HT-29 (cell line): Measurements from ENCODE around the gene BPIFB3. TPM values are rescaled to one million over a fixed set of nuclear protein-coding genes. Genes with fewer than 3 reads are reported as not detected.
"Not testable (repeated sequence)": the region's sequence is repeated elsewhere in the genome, so short reads cannot be mapped to it uniquely, and the experiment has no call there.

ENCODE experiments used
- DNase-seq: peaks from one replicate; pipeline ENCODE4 v3.0.0-alpha.2; 2015; ENCODE audit warnings: low spot score
- total RNA-seq: library from RNA; depleted of rRNA; stranded (reverse); fragments of >200 nt; shearing (Covaris generic); gene quantifications from 2 replicates; pipeline ENCODE4 v1.2.3, GENCODE V29; 2014; rRNA removed

The BPIFB3 gene
- total RNA-seq, 1 experiment from 2014 or later, result not detected

DNA sequence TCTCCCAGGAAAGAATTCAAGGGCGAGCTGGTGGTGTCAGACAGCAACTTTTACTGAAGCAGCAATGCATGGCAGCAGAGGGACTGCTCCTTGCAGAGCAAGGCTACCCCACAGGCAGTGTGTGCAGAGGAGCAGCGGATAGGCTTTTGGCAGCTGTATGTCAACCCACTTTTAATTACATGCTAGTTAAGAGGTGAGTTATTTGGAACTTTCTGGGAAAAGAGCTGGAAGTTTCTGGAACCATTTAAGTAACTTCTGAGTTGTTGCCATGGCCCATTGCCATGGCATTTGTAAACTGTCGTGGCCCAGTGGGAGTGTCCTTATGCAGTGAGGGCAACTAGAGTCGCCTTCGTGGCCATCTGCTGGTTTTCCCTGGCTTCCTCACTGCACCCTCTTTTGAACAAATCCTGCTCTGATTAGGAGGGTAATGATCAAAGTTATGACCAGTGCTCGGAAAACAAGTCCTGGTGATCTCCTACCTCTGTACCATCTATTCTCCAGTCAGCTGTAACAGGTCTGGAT, 59.7 kb downstream of the BPIFB3 start:
- DNase-seq, result no peak

GRCh38 chr20:33115501-33115900, 61.8 kb downstream of the BPIFB3 start:
- DNase-seq, result not testable (repeated sequence)

GRCh38 chr20:33119725-33120720, 66.3 kb downstream of the BPIFB3 start:
- no peak for DNase-seq

- no peak for DNase-seq
Measured at GRCh38 chr20:33120934-33121333, 67.2 kb downstream of the BPIFB3 start.

DNA sequence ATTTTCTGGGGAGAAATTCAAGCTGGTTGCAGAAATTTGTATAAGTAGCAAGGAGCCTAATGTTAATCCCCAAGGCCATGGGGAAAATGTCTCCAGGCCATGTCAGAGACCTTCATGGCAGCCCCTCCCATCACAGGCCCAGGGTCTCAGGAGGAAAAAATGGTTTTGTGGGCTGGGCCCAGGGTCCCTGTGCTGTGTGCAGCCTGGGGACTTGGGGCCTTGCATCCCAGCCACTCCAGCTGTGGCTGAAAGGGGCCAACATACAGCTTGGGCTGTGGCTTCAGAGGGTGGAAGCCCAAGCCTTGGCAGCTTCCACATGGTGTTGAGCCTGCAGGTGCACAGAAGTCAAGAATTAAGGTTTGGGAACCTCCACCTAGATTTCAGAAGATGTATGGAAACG, 68.6 kb downstream of the BPIFB3 start:
- DNase-seq, result not testable (repeated sequence)

Other genes with a start within 250 kb of the BPIFB3 start
- 85.7 and 86.0 TPM in 2 replicates for gene MAPRE1, start 233.9 kb upstream of the BPIFB3 start, total RNA-seq
- 0.10 and 0.86 TPM in 2 replicates for gene EFCAB8, start 195.0 kb upstream of the BPIFB3 start, total RNA-seq
- not detected in 2 replicates for gene SUN5, start 49.5 kb upstream of the BPIFB3 start, total RNA-seq
- gene BPIFB2, start 46.2 kb upstream of the BPIFB3 start, total RNA-seq, result not detected in 2 replicates
- not detected in 2 replicates for gene BPIFB6, start 22.3 kb upstream of the BPIFB3 start, total RNA-seq
- not detected in 2 replicates for gene BPIFB4, start 25.7 kb downstream of the BPIFB3 start, total RNA-seq
- not detected in 2 replicates for gene BPIFA2, start 114.3 kb downstream of the BPIFB3 start, total RNA-seq
- gene BPIFA3, start 163.4 kb downstream of the BPIFB3 start, total RNA-seq, result not detected in 2 replicates
- not detected in 2 replicates for gene BPIFA1, start 182.1 kb downstream of the BPIFB3 start, total RNA-seq
- gene BPIFB1, start 229.3 kb downstream of the BPIFB3 start, total RNA-seq, result not detected in 2 replicates